H1 (cell line): ENCODE results near the gene ADCY5. TPM values are rescaled to one million over a fixed set of nuclear protein-coding genes. Genes with fewer than 3 reads are reported as not detected.

Source experiments
- CTCF ChIA-PET: fragments of 300-600 bp; sonication (Branson Sonifier 250); formaldehyde crosslinking; loops from one replicate; lab custom pipeline; 2021; ENCODE audit not compliant: partially characterized antibody; lab: Charles Lee
- POLR2A ChIA-PET: fragments of 300-600 bp; sonication (Branson Sonifier 250); formaldehyde crosslinking; loops from one replicate; lab custom pipeline; 2021; ENCODE audit warnings: inconsistent platforms; ENCODE audit not compliant: partially characterized antibody; lab: Charles Lee
- DNase-seq, 2 experiments: peaks; one replicate each; pipeline versions ENCODE4 v3.0.0 to v3.0.0-alpha.2; 2010 to 2022; ENCODE audit warnings: low spot score in 2 of 2, low read depth in 1 of 2, mixed read lengths in 1 of 2
- FAIRE-seq: peaks from 2 replicates; lab custom pipeline; 2011; peaks lifted over from hg19 to GRCh38; lab: Jason Lieb, UNC
- H2AFZ ChIP-seq: 2 replicates; pipeline ENCODE4 v1.8.1; 2012; ENCODE audit warnings: low read length, inconsistent platforms
- H2AK5ac ChIP-seq: 2 replicates; pipeline ENCODE4 v1.6.1; 2013; ENCODE audit warnings: low read depth, low read length
- H2BK120ac ChIP-seq: replicated peaks from 2 replicates; pipeline ENCODE3; 2013; ENCODE audit warnings: low read depth, low read length, inconsistent platforms
- H2BK12ac ChIP-seq: 2 replicates; pipeline ENCODE4 v1.6.1; 2013; ENCODE audit warnings: low read depth, low read length
- H2BK15ac ChIP-seq: 2 replicates; pipeline ENCODE4 v1.6.1; 2013; ENCODE audit warnings: low read length
- H2BK20ac ChIP-seq: 2 replicates; pipeline ENCODE4 v1.6.1; 2013; ENCODE audit warnings: low read length
- H2BK5ac ChIP-seq: 2 replicates; pipeline ENCODE4 v1.6.1; 2013; ENCODE audit warnings: low read depth, low read length
- H3K14ac ChIP-seq: 2 replicates; pipeline ENCODE4 v1.6.1; 2013; ENCODE audit warnings: inconsistent platforms; ENCODE audit not compliant: insufficient read length
- H3K18ac ChIP-seq: 2 replicates; pipeline ENCODE4 v1.6.1; 2013; ENCODE audit warnings: low read length; ENCODE audit errors: extremely low read depth
- H3K23ac ChIP-seq: 2 replicates; pipeline ENCODE4 v1.6.1; 2013; ENCODE audit warnings: inconsistent platforms; ENCODE audit not compliant: insufficient read length
- H3K23me2 ChIP-seq: 2 replicates; pipeline ENCODE4 v1.6.1; 2013; ENCODE audit warnings: low read depth, low read length
- H3K27ac ChIP-seq: 2 replicates; pipeline ENCODE4 v1.6.1; 2011; ENCODE audit warnings: low read depth, low read length, inconsistent platforms
- H3K27me3 ChIP-seq, 4 experiments: replicated peaks in 1 of 4; 1 replicate in 1 of 4; 2 replicates in 3 of 4; pipeline versions ENCODE4 v1.6.1 to v1.8.1; 2011 to 2013; ENCODE audit warnings: low read length in 3 of 4, mild to moderate bottlenecking in 3 of 4, inconsistent platforms in 2 of 4, mixed read lengths in 2 of 4, moderate library complexity in 1 of 4; ENCODE audit not compliant: control insufficient read depth in 3 of 4, insufficient read depth in 3 of 4; ENCODE audit errors: extremely low read depth in 1 of 4
- H3K36me3 ChIP-seq, 4 experiments: 2 replicates each; pipeline versions ENCODE4 v1.6.1 to v1.8.1; 2011 to 2013; ENCODE audit warnings: mild to moderate bottlenecking in 4 of 4, low read length in 3 of 4, moderate library complexity in 2 of 4, control low read depth in 1 of 4, inconsistent platforms in 1 of 4; ENCODE audit not compliant: insufficient read depth in 4 of 4, control insufficient read depth in 2 of 4
- H3K4ac ChIP-seq: replicated peaks from 2 replicates; pipeline ENCODE3; 2013; ENCODE audit warnings: low read length, low read depth, mixed read lengths, inconsistent platforms; ENCODE audit not compliant: insufficient read length
- H3K4me1 ChIP-seq, 4 experiments: replicated peaks in 1 of 4; 1 replicate in 1 of 4; 2 replicates in 3 of 4; pipeline versions ENCODE4 v1.6.1 to v1.8.1; 2011 to 2013; ENCODE audit warnings: low read length in 3 of 4, inconsistent platforms in 2 of 4, mixed read lengths in 1 of 4; ENCODE audit not compliant: insufficient read depth in 4 of 4, control insufficient read depth in 3 of 4
- H3K4me2 ChIP-seq, 2 experiments: 2 replicates each; pipeline versions ENCODE4 v1.6.1 to v1.8.1; 2011 to 2013; ENCODE audit warnings: low read depth in 2 of 2, low read length in 2 of 2, control low read depth in 1 of 2, inconsistent platforms in 1 of 2, mild to moderate bottlenecking in 1 of 2; ENCODE audit not compliant: insufficient read depth in 1 of 2
- H3K4me3 ChIP-seq, 4 experiments: fragments of 200-600, 300-600 bp in 1 of 4; sonication (generic), shearing (Covaris generic), sonication (Bioruptor Twin) in 1 of 4; 2 replicates each; pipeline versions ENCODE4 v1.5.1 to v1.8.1; 2011 to 2016; ENCODE audit warnings: low read length in 4 of 4, low read depth in 3 of 4, control low read depth in 2 of 4, inconsistent platforms in 2 of 4, mild to moderate bottlenecking in 2 of 4, mixed read lengths in 1 of 4, moderate library complexity in 1 of 4; ENCODE audit not compliant: insufficient read depth in 2 of 4; ENCODE audit errors: extremely low read depth in 1 of 4
- H3K56ac ChIP-seq: replicated peaks from 2 replicates; pipeline ENCODE3; 2013; ENCODE audit warnings: low read depth, mild to moderate bottlenecking, mixed read lengths, low read length, inconsistent platforms; ENCODE audit not compliant: insufficient read length
- H3K79me1 ChIP-seq: 2 replicates; pipeline ENCODE4 v1.6.1; 2013; ENCODE audit warnings: low read depth, low read length, control low read depth
- H3K79me2 ChIP-seq, 2 experiments: 2 replicates each; pipeline versions ENCODE4 v1.6.1 to v1.8.1; 2012 to 2013; ENCODE audit warnings: low read length in 2 of 2, mild to moderate bottlenecking in 2 of 2, inconsistent platforms in 1 of 2; ENCODE audit not compliant: insufficient read depth in 2 of 2, control insufficient read depth in 1 of 2
- H3K9ac ChIP-seq, 4 experiments: replicated peaks in 1 of 4; 1 replicate in 1 of 4; 2 replicates in 3 of 4; pipeline versions ENCODE4 v1.6.1 to v1.8.1; 2011 to 2013; ENCODE audit warnings: low read depth in 3 of 4, low read length in 3 of 4, control low read depth in 2 of 4, mild to moderate bottlenecking in 2 of 4, moderate library complexity in 2 of 4, inconsistent platforms in 1 of 4; ENCODE audit errors: extremely low read depth in 1 of 4
- H3K9me3 ChIP-seq, 2 experiments: 2 replicates each; pipeline versions ENCODE4 v1.6.1 to v1.8.1; 2012 to 2013; ENCODE audit warnings: mild to moderate bottlenecking in 2 of 2, moderate library complexity in 2 of 2, control low read depth in 1 of 2, inconsistent platforms in 1 of 2, low read depth in 1 of 2, low read length in 1 of 2, mixed read lengths in 1 of 2; ENCODE audit not compliant: insufficient read depth in 2 of 2
- H4K20me1 ChIP-seq, 2 experiments: replicated peaks in 1 of 2; 2 replicates each; pipeline versions ENCODE3 to v1.8.1; 2011 to 2013; ENCODE audit warnings: inconsistent platforms in 2 of 2, low read length in 2 of 2, mild to moderate bottlenecking in 1 of 2; ENCODE audit not compliant: insufficient read depth in 2 of 2, control insufficient read depth in 1 of 2
- H4K5ac ChIP-seq: 2 replicates; pipeline ENCODE4 v1.6.1; 2013; ENCODE audit warnings: low read length, low read depth, mixed read lengths, inconsistent platforms; ENCODE audit not compliant: insufficient read length
- H4K8ac ChIP-seq: 2 replicates; pipeline ENCODE4 v1.8.0; 2013; ENCODE audit warnings: mild to moderate bottlenecking, moderate library complexity, low read length, inconsistent platforms; ENCODE audit not compliant: insufficient read depth; ENCODE audit errors: extremely low read depth
- H4K91ac ChIP-seq: replicated peaks from 2 replicates; pipeline ENCODE3; 2013; ENCODE audit warnings: low read length, mixed read lengths, inconsistent platforms; ENCODE audit not compliant: insufficient read length
- MAFK ChIP-seq: IDR thresholded peaks from 2 replicates; pipeline ENCODE4 v1.6.1; 2012; ENCODE audit warnings: low read depth, mild to moderate bottlenecking, improper control_type of control experiment, low read length
- TAF7 ChIP-seq: optimal IDR thresholded peaks from 2 replicates; pipeline ENCODE3; 2011; ENCODE audit warnings: low read depth, mild to moderate bottlenecking, inconsistent platforms, low read length, moderate library complexity, borderline replicate concordance
- TCF12 ChIP-seq: IDR thresholded peaks from 2 replicates; pipeline ENCODE4 v1.6.1; 2011; ENCODE audit warnings: low read depth, mild to moderate bottlenecking, low read length
- WGBS, 2 experiments: shearing (Covaris generic) in 1 of 2; methylation state at CpG; one replicate each; pipeline versions ENCODE4 v1.1.6 to v1.1.7; 2013 to 2015; ENCODE audit warnings: low lambda C conversion rate in 2 of 2, mixed read lengths in 2 of 2, inconsistent platforms in 1 of 2, low coverage in 1 of 2, missing lambda C conversion rate in 1 of 2; ENCODE audit not compliant: insufficient replicate concordance in 2 of 2, insufficient coverage in 1 of 2, insufficient read length in 1 of 2; ENCODE audit errors: extremely low coverage in 1 of 2, missing lambda C conversion rate in 1 of 2; 5-methylcytosine and 5-hydroxymethylcytosine counted together
- polyA plus RNA-seq, 7 experiments: library from polyadenylated mRNA; depleted of rRNA in 3 of 7; stranded (reverse) in 5 of 7; unstranded in 2 of 7; fragments of >200 nt in 5 of 7; fragments of 200-250 nt in 2 of 7; gene quantifications; 1 replicate in 5 of 7; 2 replicates in 1 of 7; 4 replicates in 1 of 7; pipeline versions ENCODE4 v1.2.1 to v1.2.3, GENCODE V29; 2011 to 2013; ENCODE audit warnings: missing spikeins in 2 of 7, mixed read lengths in 2 of 7
- total RNA-seq: library from RNA; stranded (reverse); fragmentation: NEBNext Ultra II Directional; extraction: Animal tissue kit (Norgen Biotek cat#: 25700); gene quantifications from 2 replicates; pipeline ENCODE4 v1.2.1, GENCODE V29; 2021
- TF ChIP-seq, protein P1 (sequence below): IDR thresholded peaks from 2 replicates; pipeline ENCODE4 v1.6.1; 2012; ENCODE audit warnings: low read length, inconsistent platforms

Gene ADCY5
- total and polyA plus RNA-seq, 2 of the 8 experiments (the other 6 are each of a cell fraction or from before 2014, with no cell fraction given), result 18.9 to 40.8 TPM

DNA sequence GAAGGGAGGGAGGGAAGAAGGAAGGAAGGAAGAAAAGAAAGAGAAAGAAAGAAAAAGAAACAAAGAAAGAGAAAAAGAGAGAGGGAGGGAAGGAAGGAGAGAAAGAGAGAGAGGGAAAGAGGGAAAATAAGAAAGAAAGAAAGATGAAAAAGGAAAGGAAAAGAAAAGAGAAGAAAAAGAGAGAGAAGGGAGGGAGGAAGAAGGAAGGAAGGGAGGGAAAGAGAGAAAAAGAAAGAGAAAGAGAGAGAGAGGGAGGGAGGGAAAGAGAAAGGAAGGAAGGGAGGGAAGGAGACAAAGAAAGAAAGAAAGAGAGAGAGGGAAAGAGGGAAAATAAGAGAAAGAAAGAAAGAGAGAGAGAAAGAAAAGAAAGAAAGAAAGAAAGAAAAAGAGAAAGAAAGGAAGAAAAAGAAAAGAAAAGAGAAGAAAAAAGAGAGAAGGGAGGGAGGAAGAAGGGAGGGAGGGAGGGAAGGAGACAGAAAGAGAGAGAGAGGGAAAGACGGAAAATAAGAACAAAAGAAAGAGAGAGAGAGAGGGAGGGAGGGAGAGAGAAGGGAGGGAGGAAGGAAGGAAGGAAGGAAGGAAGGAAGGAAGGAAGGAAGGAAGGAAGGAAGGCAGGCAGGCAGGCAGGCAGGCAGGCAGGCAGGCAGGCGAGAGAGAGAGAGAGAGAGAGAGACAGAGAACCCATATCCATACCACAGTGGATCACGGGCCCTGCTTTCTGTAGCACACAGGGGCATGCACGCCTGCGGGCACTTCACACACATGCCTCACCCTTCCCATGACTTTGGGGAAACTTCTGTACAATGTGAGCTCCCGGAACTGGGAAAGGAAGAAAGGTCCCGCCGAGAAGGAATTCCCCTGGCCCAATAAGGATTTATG lies 52.5 kb downstream of the ADCY5 start:
- Histone ChIP-seq H3K9ac (no peak overlapping the region), H3K27me3 (no peaks in the 10 kb centered on the region), H3K9me3 (no peaks in the 10 kb centered on the region), H2BK15ac (no peak overlapping the region), H3K56ac (no peak overlapping the region), H3K36me3 (no peaks in the 10 kb centered on the region), H3K18ac (no peak overlapping the region), H3K23me2 (no peaks in the 10 kb centered on the region), H2AK5ac (no peak overlapping the region), H3K4me2 (no peak overlapping the region), H2BK20ac (no peak overlapping the region), H4K5ac (no peak overlapping the region), H4K8ac (no peak overlapping the region), H3K27ac (no peak overlapping the region), H2BK5ac (no peak overlapping the region), H3K79me1 (no peaks in the 10 kb centered on the region), H4K20me1 (peaks cover 0 to 1% of the 10 kb centered on the region in 2 experiments), H3K4ac (no peak overlapping the region), H3K23ac (no peak overlapping the region), H2AFZ (no peak overlapping the region), H3K4me3 (no peak overlapping the region), H3K14ac (no peak overlapping the region), H3K4me1 (no peaks in the 10 kb centered on the region; a peak in 1 of 7 replicates), H3K79me2 (no peaks in the 10 kb centered on the region), H4K91ac (no peak overlapping the region), H2BK12ac (no peak overlapping the region), H2BK120ac (no peak overlapping the region)
- no peak for FAIRE-seq
- 71% methylated on average over 7 of the region's 8 CpGs; no CpG with 5 or more reads in 1 of the 2 experiments for WGBS, 2 experiments
- ChIA-PET CTCF (interaction anchor here (0.7 to 2.5 kb wide), 8 partner anchors 13 to 69 kb away, joined by 3 to 12 read pairs (median 4); no protein-coding TSS in a partner anchor), POLR2A (interaction anchor here (1.2 to 1.3 kb wide), 2 partner anchors 10 to 37 kb away, joined by 3 to 5 read pairs; no protein-coding TSS in a partner anchor)
- no peak for TF ChIP-seq TAF7
- TF ChIP-seq, protein P1, sequence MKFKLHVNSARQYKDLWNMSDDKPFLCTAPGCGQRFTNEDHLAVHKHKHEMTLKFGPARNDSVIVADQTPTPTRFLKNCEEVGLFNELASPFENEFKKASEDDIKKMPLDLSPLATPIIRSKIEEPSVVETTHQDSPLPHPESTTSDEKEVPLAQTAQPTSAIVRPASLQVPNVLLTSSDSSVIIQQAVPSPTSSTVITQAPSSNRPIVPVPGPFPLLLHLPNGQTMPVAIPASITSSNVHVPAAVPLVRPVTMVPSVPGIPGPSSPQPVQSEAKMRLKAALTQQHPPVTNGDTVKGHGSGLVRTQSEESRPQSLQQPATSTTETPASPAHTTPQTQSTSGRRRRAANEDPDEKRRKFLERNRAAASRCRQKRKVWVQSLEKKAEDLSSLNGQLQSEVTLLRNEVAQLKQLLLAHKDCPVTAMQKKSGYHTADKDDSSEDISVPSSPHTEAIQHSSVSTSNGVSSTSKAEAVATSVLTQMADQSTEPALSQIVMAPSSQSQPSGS, result no peak
- no peak for TF ChIP-seq TCF12
- TF ChIP-seq MAFK, result no peak
- DNase-seq, result no peak
